HG02981 (cell line): Measurements from ENCODE around the gene ARHGAP15.

Experiments
- ATAC-seq: cut with Tn5 transposase; IDR thresholded peaks from one replicate; pipeline ENCODE4 v1.9.1; 2021; ENCODE audit warnings: mild to moderate bottlenecking, moderate library complexity; ENCODE audit not compliant: unreplicated experiment

Gene ARHGAP15

DNA sequence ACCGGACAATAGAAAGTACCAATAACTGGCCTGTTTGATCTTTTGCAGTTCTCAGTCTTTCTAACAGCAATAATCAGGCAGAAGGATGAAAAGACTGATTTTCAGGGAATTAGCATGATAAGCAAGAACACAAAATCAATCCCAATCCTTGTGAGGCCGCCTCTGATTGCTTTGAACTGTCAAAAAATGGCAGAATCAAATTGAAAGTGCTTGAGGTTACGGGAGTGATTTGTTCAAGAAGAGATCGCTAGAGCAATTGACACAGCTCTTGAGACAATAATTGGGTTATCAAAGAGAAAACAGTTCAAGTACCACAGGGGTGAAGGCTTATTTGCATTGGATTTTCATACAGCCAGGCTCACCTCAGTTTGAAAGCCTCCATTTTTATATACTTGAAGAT, 663.4 kb downstream of the ARHGAP15 start:
- ATAC-seq = no peak

DNA sequence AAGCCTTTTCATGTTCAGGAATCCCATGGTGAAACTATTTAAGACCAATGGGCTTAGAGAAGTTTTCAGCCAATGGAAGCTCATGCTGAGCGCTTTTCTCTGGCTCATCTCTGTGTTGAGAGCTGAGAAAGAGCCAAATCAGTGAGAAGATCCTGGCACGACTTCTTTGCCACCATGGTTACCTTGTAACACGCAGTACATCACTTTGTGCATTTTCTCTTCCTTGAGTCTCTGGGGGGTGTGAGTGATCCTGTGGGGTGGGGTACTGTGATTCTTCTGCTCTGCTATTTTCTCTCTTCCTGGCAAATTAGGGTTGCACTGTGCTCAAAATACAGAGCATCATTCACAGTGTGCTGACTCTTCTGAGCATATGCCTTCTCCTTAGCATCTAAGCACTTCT, 664.2 kb downstream of the ARHGAP15 start:
- ATAC-seq = no peak

DNA sequence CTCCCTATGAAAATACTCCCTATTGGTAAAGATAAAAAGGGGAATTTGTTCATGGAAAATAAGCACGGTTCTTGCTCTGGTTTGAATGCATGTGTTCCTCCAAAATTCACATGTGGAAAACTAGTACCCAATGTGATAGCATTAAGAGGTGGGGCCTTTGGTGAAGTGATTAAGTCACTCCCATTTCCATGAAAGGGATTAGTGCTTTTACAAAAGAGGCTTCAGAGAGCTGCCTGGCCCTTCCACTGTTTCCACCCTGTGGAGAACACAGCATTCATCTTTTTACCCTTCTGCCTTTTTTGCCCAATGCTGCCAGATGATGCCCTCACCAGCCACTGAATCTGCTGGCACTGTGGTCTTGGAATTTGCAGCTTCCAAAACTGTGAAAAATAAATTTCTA, 666.8 kb downstream of the ARHGAP15 start:
- ATAC-seq = no peak

DNA sequence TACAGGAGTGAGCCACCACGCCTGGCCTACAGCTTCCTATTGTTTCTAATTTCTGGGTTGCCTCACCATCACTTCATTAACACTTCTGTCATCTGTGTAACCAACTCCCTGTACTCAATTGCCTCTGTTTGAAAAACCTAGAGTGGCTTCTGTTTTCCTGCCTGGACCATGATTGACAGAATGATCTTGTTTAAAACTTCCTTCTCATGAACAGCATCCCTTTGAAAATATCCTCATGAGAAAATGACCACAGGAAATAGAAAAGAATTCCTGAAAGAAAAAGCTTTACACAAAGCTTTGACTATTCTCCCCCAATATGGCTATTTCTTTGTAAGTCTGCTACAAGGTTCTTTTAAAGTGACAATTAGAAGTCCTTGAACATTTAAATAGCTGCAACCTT, 672.3 kb downstream of the ARHGAP15 start:
- ATAC-seq = no peak

DNA sequence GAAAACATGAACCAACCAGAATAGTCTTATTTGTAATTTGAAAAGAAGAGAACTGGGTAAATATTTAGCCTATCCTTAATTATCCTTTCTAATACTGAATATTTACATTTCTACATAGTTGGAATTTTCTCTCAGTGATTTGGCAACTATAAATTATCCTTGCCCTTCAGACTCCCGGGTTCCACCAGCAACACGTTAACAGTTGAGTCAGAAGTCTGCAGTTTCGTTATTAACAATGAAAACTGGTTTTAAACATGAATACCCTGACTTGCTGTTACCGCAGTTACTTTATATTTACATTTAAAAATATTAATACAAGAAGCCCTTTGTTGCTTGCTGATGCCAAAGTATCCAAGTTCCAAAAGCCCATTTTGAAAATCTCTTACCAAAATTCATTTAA, 673.0 kb downstream of the ARHGAP15 start:
- ATAC-seq = peak; percentile 20

DNA sequence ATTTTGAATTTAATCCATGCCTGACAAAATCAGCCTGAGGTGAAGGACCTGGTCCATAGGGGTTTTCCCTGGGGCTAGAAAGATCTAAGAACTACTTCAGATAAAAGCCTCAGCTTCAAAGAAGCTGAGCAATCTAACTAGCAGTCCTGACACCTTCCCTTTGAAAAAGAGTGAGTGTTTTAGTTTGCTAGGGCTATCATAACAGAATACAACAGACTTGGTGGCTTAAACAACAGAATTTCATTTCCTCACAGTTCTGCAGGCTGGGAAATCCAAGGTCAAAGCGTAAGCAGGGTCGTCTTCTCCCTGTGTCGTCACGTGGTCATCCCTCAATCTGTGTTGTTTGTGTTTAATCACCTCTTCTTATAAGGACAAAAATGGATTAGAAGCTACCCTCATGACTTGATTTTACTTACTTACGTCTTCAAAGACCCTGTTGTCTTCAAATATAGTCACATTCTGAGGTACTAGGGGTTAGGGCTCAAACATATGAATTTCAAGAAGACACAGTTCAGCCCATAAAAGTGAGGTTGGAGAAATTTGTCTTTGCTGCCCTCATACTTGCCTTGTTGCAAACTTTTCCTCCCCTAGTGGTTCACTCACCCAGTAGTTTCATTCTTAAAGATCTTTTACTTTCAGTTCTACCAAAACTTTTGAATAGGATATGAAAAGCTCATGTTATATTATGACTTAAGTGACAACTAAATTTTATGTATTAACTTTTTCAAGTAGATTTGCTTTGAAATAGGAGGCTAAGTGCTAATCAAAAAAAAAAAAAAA, 673.8 kb downstream of the ARHGAP15 start:
- peak; percentile 89 for ATAC-seq

DNA sequence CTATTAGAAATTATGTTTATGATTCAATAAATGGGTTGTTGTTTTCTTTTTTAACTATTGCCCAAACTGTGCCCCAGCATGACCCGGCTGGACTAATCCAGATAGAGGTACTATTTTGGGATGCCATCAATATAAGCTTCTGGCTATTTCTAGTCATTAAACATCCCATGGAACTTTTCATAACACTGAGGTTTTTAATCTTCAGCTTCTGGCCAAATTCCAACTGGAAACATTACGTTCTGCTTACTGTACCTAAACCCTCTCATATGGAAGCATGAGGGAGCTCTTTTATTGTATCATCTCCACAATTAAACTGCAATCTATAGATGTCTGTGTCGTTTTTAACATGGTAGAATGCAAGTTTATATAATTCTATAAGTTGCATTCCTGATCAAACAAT, 674.7 kb downstream of the ARHGAP15 start:
- no peak for ATAC-seq

DNA sequence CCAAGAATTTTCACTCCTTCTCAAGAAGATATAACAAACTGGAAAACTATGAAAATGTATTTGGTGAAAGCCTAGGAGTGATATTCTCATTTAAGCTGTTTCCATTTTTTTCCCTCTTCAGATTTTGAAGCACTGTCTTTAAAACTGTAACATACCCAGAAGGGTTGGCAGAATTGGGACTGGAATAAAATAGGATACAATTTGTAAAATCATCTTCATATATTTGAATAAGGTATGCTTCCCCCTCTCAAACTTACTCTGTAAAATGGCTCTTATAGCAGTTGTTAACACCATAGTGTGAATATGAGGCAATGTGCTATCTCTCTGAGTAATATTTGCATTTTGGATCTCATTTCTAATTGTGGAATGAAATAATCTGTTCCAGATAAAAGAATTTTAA, 676.4 kb downstream of the ARHGAP15 start:
- no peak for ATAC-seq

DNA sequence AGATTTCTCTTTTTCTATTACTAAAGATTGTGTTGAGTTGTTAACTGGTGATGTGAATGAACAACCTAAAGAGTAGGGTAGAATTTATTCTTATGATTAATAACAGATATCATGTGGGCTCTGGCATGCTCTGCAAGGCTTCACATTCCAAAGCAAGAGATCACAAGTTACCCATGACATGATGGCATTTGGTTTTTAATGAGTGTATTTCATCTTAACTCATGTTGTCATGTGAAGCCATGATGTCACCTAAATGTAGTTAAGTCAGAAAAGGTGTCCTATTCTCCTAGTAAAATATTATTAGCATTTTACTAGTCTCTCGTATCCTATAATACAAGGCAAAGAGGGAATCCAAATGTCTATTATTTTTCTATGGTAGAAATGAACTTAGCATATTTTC, 678.0 kb downstream of the ARHGAP15 start:
- ATAC-seq = no peak

DNA sequence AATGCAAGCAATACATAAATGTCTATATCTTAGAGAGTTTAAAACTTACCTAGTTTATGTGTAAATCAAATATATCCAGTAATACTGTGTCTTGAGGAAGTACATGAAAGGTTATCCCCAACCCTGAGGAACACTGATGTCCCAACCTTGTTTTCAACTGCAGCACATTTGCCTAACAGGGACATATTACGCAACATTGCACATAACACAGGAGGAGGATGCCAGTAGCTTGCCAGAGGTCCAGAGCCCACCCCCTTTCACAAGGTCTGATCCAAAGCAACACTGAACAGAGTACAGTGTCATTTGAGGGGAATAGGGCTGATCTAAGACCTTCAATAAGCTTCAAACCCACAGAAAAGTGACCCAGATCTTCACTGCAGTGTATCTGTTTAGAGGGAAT, 678.5 kb downstream of the ARHGAP15 start:
- ATAC-seq = no peak

DNA sequence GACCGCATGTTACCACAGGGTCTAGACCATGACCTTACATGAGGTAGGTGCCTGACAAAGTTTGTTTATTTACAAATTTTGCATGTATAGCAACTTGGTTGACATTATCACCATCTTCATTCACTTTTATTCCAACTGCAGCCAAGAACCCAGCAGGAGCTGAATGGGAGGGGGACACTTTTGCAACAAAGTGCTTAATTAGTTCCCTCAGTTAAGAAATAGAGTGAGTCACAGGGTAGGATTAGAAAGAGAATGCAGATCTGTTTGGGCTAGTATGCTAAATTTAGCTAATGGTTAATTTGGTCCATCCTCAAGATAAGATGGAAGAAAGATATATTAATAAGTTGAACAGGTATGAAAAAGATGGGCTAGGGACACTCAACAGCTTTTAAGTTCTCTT, 678.9 kb downstream of the ARHGAP15 start:
- no peak for ATAC-seq

DNA sequence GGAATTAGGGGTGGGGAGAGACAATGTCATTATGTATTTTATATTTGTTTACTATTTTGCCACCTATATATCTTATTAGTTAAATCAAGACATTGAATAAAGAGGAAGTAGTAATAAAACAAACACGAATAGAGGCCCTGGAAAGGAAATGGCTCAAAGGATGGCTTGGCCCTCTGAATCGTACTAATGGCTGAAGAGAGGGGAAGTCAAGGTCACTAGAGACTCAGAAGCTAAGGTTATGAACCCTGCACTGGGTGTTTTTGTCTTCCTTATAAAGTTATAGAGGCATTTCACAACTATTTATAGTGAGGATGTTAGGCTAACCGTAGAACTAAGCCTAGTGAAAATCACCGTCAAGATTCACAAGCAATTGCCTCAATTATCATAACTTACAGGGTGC, 685.9 kb downstream of the ARHGAP15 start:
- no peak for ATAC-seq

DNA sequence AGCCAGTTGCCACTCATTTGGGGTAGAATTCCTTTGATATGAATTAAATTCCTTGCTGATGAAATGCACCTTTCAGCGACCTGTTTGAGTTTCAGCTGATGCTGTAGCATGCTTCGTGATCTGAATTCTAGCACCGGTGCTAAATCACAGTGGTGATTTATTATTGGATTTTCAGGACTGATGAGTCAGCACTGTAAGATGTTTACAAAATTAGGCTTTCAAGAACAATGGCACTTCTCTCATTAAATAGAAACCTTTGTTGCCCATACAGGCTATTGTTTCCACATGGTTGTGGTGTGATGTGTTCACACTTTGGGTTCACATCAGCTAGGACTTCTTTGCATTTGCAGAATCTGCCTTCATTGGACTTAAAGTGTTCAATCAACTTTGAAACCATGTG, 687.7 kb downstream of the ARHGAP15 start:
- ATAC-seq = no peak
